C4-2B (cell line): ENCODE measurements around the gene MED8.

ENCODE experiments used
- ZFX ChIP-seq: fragments of 450-650 bp; IDR thresholded peaks from 2 replicates; pipeline ENCODE4 v1.6.1; 2017
- TF ChIP-seq, protein P1 (sequence below): fragments of 450-650 bp; conservative IDR thresholded peaks from 2 replicates; pipeline ENCODE4 v1.5.1; 2017; ENCODE audit warnings: mild to moderate bottlenecking

- TF ChIP-seq, protein P1, sequence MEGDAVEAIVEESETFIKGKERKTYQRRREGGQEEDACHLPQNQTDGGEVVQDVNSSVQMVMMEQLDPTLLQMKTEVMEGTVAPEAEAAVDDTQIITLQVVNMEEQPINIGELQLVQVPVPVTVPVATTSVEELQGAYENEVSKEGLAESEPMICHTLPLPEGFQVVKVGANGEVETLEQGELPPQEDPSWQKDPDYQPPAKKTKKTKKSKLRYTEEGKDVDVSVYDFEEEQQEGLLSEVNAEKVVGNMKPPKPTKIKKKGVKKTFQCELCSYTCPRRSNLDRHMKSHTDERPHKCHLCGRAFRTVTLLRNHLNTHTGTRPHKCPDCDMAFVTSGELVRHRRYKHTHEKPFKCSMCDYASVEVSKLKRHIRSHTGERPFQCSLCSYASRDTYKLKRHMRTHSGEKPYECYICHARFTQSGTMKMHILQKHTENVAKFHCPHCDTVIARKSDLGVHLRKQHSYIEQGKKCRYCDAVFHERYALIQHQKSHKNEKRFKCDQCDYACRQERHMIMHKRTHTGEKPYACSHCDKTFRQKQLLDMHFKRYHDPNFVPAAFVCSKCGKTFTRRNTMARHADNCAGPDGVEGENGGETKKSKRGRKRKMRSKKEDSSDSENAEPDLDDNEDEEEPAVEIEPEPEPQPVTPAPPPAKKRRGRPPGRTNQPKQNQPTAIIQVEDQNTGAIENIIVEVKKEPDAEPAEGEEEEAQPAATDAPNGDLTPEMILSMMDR = no peak; the same call in 1 of the 2 replicates
- peak; percentile 93 for TF ChIP-seq ZFX
Observed at GRCh38 chr1:43367904-43368645, 21.5 kb downstream of the MED8 start, which contains the start of gene ELOVL1.
